ENCODE measurements around the gene CDR2.

CDR2 gene

GRCh38 chr16:22355487-22355908, 18.9 kb downstream of the CDR2 start:
- Histone ChIP-seq H3K4me2 (0 out of 2 replicates have a peak overlapping the region, but pooled peaks have one; percentile 2), H3K4me1 (ENCODE audit: low read depth, poor library complexity, severe bottlenecking) (peaks cover 43% of the 10 kb centered on the region), H3K79me2 (ENCODE audit: insufficient read depth, low read depth) (peaks cover 29% of the 10 kb centered on the region; the same call in 1 of the 2 replicates), H3K4me3 (IDR thresholded peaks at IDR 0.05; ENCODE audit: insufficient read depth, low read depth, low read length) (no peak overlapping the region), H4K20me1 (ENCODE audit: insufficient read depth) (no peaks in the 10 kb centered on the region), H3K36me3 (ENCODE audit: insufficient read depth) (no peaks in the 10 kb centered on the region; the same call in 1 of the 2 replicates), H3K9ac (no peak overlapping the region), H2AFZ (ENCODE audit: low read depth) (no peak overlapping the region), H3K27me3 (ENCODE audit: insufficient read depth, low read depth) (no peaks in the 10 kb centered on the region), H3K27ac (no peak overlapping the region)
- no peak for TF ChIP-seq CTCF (conservative IDR thresholded peaks at IDR 0.05; ENCODE audit: low read depth, low read length)

GRCh38 chr16:22353933-22354541, 20.4 kb downstream of the CDR2 start:
- Histone ChIP-seq H3K27me3 (ENCODE audit: insufficient read depth, low read depth) (no peaks in the 10 kb centered on the region), H2AFZ (ENCODE audit: low read depth) (no peak overlapping the region), H3K4me3 (IDR thresholded peaks at IDR 0.05; ENCODE audit: insufficient read depth, low read depth, low read length) (no peak overlapping the region), H3K4me2 (no peak overlapping the region), H4K20me1 (ENCODE audit: insufficient read depth) (no peaks in the 10 kb centered on the region), H3K79me2 (ENCODE audit: insufficient read depth, low read depth) (peaks cover 15% of the 10 kb centered on the region; the same call in 1 of the 2 replicates), H3K9ac (no peak overlapping the region), H3K27ac (no peak overlapping the region), H3K36me3 (ENCODE audit: insufficient read depth) (peaks cover 4% of the 10 kb centered on the region; the same call in 1 of the 2 replicates), H3K4me1 (ENCODE audit: low read depth, poor library complexity, severe bottlenecking) (peaks cover 36% of the 10 kb centered on the region)
- TF ChIP-seq CTCF (conservative IDR thresholded peaks at IDR 0.05; ENCODE audit: low read depth, low read length), result no peak

- H4K20me1 ChIP-seq (ENCODE audit: insufficient read depth), result no peaks in the 10 kb centered on the region
- H3K4me2 ChIP-seq, result no peak overlapping the region
- H3K27me3 ChIP-seq (ENCODE audit: insufficient read depth, low read depth), result no peaks in the 10 kb centered on the region
- no peak overlapping the region for H3K4me3 ChIP-seq (IDR thresholded peaks at IDR 0.05; ENCODE audit: insufficient read depth, low read depth, low read length)
- H3K9ac ChIP-seq, result no peak overlapping the region
- H3K79me2 ChIP-seq (ENCODE audit: insufficient read depth, low read depth), result peaks cover 13% of the 10 kb centered on the region; the same call in 1 of the 2 replicates
- peaks cover 10% of the 10 kb centered on the region; the same call in 1 of the 2 replicates for H3K36me3 ChIP-seq (ENCODE audit: insufficient read depth)
- peaks cover 29% of the 10 kb centered on the region for H3K4me1 ChIP-seq (ENCODE audit: low read depth, poor library complexity, severe bottlenecking)
- no peak for TF ChIP-seq CTCF (conservative IDR thresholded peaks at IDR 0.05; ENCODE audit: low read depth, low read length)
- no peak overlapping the region for H3K27ac ChIP-seq
- H2AFZ ChIP-seq (ENCODE audit: low read depth), result no peak overlapping the region
These were observed 21.1 kb downstream of the CDR2 start for GRCh38 chr16:22353191-22353919.

- Histone ChIP-seq H3K4me3 (IDR thresholded peaks at IDR 0.05; ENCODE audit: insufficient read depth, low read depth, low read length) (no peak overlapping the region), H3K79me2 (ENCODE audit: insufficient read depth, low read depth) (peaks cover 10% of the 10 kb centered on the region; the same call in 1 of the 2 replicates), H3K9ac (no peak overlapping the region), H3K4me2 (no peak overlapping the region), H3K36me3 (ENCODE audit: insufficient read depth) (peaks cover 12% of the 10 kb centered on the region; the same call in 1 of the 2 replicates), H2AFZ (ENCODE audit: low read depth) (no peak overlapping the region), H3K27ac (no peak overlapping the region), H4K20me1 (ENCODE audit: insufficient read depth) (no peaks in the 10 kb centered on the region), H3K4me1 (ENCODE audit: low read depth, poor library complexity, severe bottlenecking) (peaks cover 23% of the 10 kb centered on the region), H3K27me3 (ENCODE audit: insufficient read depth, low read depth) (no peaks in the 10 kb centered on the region)
- no peak for TF ChIP-seq CTCF (conservative IDR thresholded peaks at IDR 0.05; ENCODE audit: low read depth, low read length)
These were observed 21.7 kb downstream of the CDR2 start for GRCh38 chr16:22352723-22353122.

Measured in KMS-11 (cell line).